ENCODE measurements around the gene SSTR3.

- TF ChIP-seq CTCF (conservative IDR thresholded peaks at IDR 0.05 in 1 of 2, IDR thresholded peaks at IDR 0.05 in 1 of 2; ENCODE audit: low read depth in 1 of 2, low read length in 2 of 2) = no peak
- TF ChIP-seq EZH2 (IDR thresholded peaks at IDR 0.05; ENCODE audit: low read length, missing control alignments) = no peak
Measured at GRCh38 chr22:37221424-37222333, 9.4 kb upstream of the SSTR3 start.
